ENCODE results near the gene NUP50.
A peak's percentile ranks its signal among the peaks of the same experiment; 100 is the strongest.

Gene NUP50

GRCh38 chr22:45225732-45226502 lies 62.2 kb downstream of the NUP50 start:
- Histone ChIP-seq H3K9me3 (ENCODE audit: control insufficient read depth, low read length) (no peaks in the 10 kb centered on the region), H3K4me1 (ENCODE audit: control insufficient read depth, insufficient read depth, low read length) (peaks cover 23% of the 10 kb centered on the region), H3K27me3 (replicated peaks; ENCODE audit: control insufficient read depth, insufficient read depth, low read length) (no peaks in the 10 kb centered on the region), H3K4me3 (ENCODE audit: low read length) (no peak overlapping the region), H3K36me3 (ENCODE audit: control insufficient read depth, insufficient read depth, low read length, severe bottlenecking) (no peaks in the 10 kb centered on the region), H3K9ac (ENCODE audit: low read length) (no peak overlapping the region)
- DNase-seq (ENCODE audit: low read depth) = peak; percentile 69

GRCh38 chr22:45226503-45227186 lies 62.9 kb downstream of the NUP50 start:
- Histone ChIP-seq H3K27me3 (replicated peaks; ENCODE audit: control insufficient read depth, insufficient read depth, low read length) (no peaks in the 10 kb centered on the region), H3K9ac (ENCODE audit: low read length) (no peak overlapping the region), H3K4me3 (ENCODE audit: low read length) (no peak overlapping the region), H3K36me3 (ENCODE audit: control insufficient read depth, insufficient read depth, low read length, severe bottlenecking) (no peaks in the 10 kb centered on the region), H3K4me1 (ENCODE audit: control insufficient read depth, insufficient read depth, low read length) (peaks cover 23% of the 10 kb centered on the region), H3K9me3 (ENCODE audit: control insufficient read depth, low read length) (no peaks in the 10 kb centered on the region)
- no peak for DNase-seq (ENCODE audit: low read depth)

GRCh38 chr22:45227645-45228400 lies 64.1 kb downstream of the NUP50 start:
- Histone ChIP-seq H3K4me1 (ENCODE audit: control insufficient read depth, insufficient read depth, low read length) (peaks cover 23% of the 10 kb centered on the region), H3K27me3 (replicated peaks; ENCODE audit: control insufficient read depth, insufficient read depth, low read length) (no peaks in the 10 kb centered on the region), H3K36me3 (ENCODE audit: control insufficient read depth, insufficient read depth, low read length, severe bottlenecking) (no peaks in the 10 kb centered on the region), H3K9ac (ENCODE audit: low read length) (no peak overlapping the region), H3K9me3 (ENCODE audit: control insufficient read depth, low read length) (no peaks in the 10 kb centered on the region), H3K4me3 (ENCODE audit: low read length) (no peak overlapping the region)
- DNase-seq (ENCODE audit: low read depth) = no peak

GRCh38 chr22:45228401-45228754 lies 64.7 kb downstream of the NUP50 start:
- DNase-seq (ENCODE audit: low read depth) = no peak
- H3K4me3 ChIP-seq (ENCODE audit: low read length) = no peak overlapping the region
- H3K9me3 ChIP-seq (ENCODE audit: control insufficient read depth, low read length) = no peaks in the 10 kb centered on the region
- no peaks in the 10 kb centered on the region for H3K36me3 ChIP-seq (ENCODE audit: control insufficient read depth, insufficient read depth, low read length, severe bottlenecking)
- H3K27me3 ChIP-seq (replicated peaks; ENCODE audit: control insufficient read depth, insufficient read depth, low read length) = no peaks in the 10 kb centered on the region
- H3K4me1 ChIP-seq (ENCODE audit: control insufficient read depth, insufficient read depth, low read length) = peaks cover 23% of the 10 kb centered on the region
- H3K9ac ChIP-seq (ENCODE audit: low read length) = no peak overlapping the region

- no peak overlapping the region for H3K4me3 ChIP-seq (ENCODE audit: low read length)
- H3K4me1 ChIP-seq (ENCODE audit: control insufficient read depth, insufficient read depth, low read length) = peaks cover 23% of the 10 kb centered on the region
- DNase-seq (ENCODE audit: low read depth) = no peak
- no peaks in the 10 kb centered on the region for H3K9me3 ChIP-seq (ENCODE audit: control insufficient read depth, low read length)
- no peaks in the 10 kb centered on the region for H3K27me3 ChIP-seq (replicated peaks; ENCODE audit: control insufficient read depth, insufficient read depth, low read length)
- no peak overlapping the region for H3K9ac ChIP-seq (ENCODE audit: low read length)
- H3K36me3 ChIP-seq (ENCODE audit: control insufficient read depth, insufficient read depth, low read length, severe bottlenecking) = no peaks in the 10 kb centered on the region
Measured at GRCh38 chr22:45229181-45229580, 65.5 kb downstream of the NUP50 start.

GRCh38 chr22:45230026-45230721 lies 66.4 kb downstream of the NUP50 start:
- Histone ChIP-seq H3K27me3 (replicated peaks; ENCODE audit: control insufficient read depth, insufficient read depth, low read length) (no peaks in the 10 kb centered on the region), H3K4me3 (ENCODE audit: low read length) (no peak overlapping the region), H3K4me1 (ENCODE audit: control insufficient read depth, insufficient read depth, low read length) (peaks cover 21% of the 10 kb centered on the region), H3K36me3 (ENCODE audit: control insufficient read depth, insufficient read depth, low read length, severe bottlenecking) (peaks cover 4% of the 10 kb centered on the region), H3K9ac (ENCODE audit: low read length) (no peak overlapping the region), H3K9me3 (ENCODE audit: control insufficient read depth, low read length) (no peaks in the 10 kb centered on the region)
- DNase-seq (ENCODE audit: low read depth) = no peak

- Histone ChIP-seq H3K4me1 (ENCODE audit: control insufficient read depth, insufficient read depth, low read length) (peaks cover 10% of the 10 kb centered on the region), H3K4me3 (ENCODE audit: low read length) (no peak overlapping the region), H3K36me3 (ENCODE audit: control insufficient read depth, insufficient read depth, low read length, severe bottlenecking) (peaks cover 4% of the 10 kb centered on the region), H3K9ac (ENCODE audit: low read length) (no peak overlapping the region), H3K9me3 (ENCODE audit: control insufficient read depth, low read length) (no peaks in the 10 kb centered on the region), H3K27me3 (replicated peaks; ENCODE audit: control insufficient read depth, insufficient read depth, low read length) (no peaks in the 10 kb centered on the region)
- no peak for DNase-seq (ENCODE audit: low read depth)
Measured at GRCh38 chr22:45231293-45231692, 67.6 kb downstream of the NUP50 start.

- Histone ChIP-seq H3K9me3 (ENCODE audit: control insufficient read depth, low read length) (no peaks in the 10 kb centered on the region), H3K36me3 (ENCODE audit: control insufficient read depth, insufficient read depth, low read length, severe bottlenecking) (peaks cover 4% of the 10 kb centered on the region), H3K9ac (ENCODE audit: low read length) (no peak overlapping the region), H3K4me1 (ENCODE audit: control insufficient read depth, insufficient read depth, low read length) (peaks cover 5% of the 10 kb centered on the region), H3K27me3 (replicated peaks; ENCODE audit: control insufficient read depth, insufficient read depth, low read length) (no peaks in the 10 kb centered on the region), H3K4me3 (ENCODE audit: low read length) (no peak overlapping the region)
- DNase-seq (ENCODE audit: low read depth) = no peak
Measured at GRCh38 chr22:45233386-45233785, 69.7 kb downstream of the NUP50 start.

GRCh38 chr22:45233827-45234226 lies 70.1 kb downstream of the NUP50 start:
- no peak overlapping the region for H3K9ac ChIP-seq (ENCODE audit: low read length)
- no peaks in the 10 kb centered on the region for H3K9me3 ChIP-seq (ENCODE audit: control insufficient read depth, low read length)
- peaks cover 4% of the 10 kb centered on the region for H3K36me3 ChIP-seq (ENCODE audit: control insufficient read depth, insufficient read depth, low read length, severe bottlenecking)
- no peak for DNase-seq (ENCODE audit: low read depth)
- no peaks in the 10 kb centered on the region for H3K27me3 ChIP-seq (replicated peaks; ENCODE audit: control insufficient read depth, insufficient read depth, low read length)
- H3K4me3 ChIP-seq (ENCODE audit: low read length) = no peak overlapping the region
- peaks cover 5% of the 10 kb centered on the region for H3K4me1 ChIP-seq (ENCODE audit: control insufficient read depth, insufficient read depth, low read length)

GRCh38 chr22:45235101-45235777 lies 71.5 kb downstream of the NUP50 start:
- peaks cover 4% of the 10 kb centered on the region for H3K36me3 ChIP-seq (ENCODE audit: control insufficient read depth, insufficient read depth, low read length, severe bottlenecking)
- no peak overlapping the region for H3K9ac ChIP-seq (ENCODE audit: low read length)
- H3K4me3 ChIP-seq (ENCODE audit: low read length) = no peak overlapping the region
- H3K9me3 ChIP-seq (ENCODE audit: control insufficient read depth, low read length) = no peaks in the 10 kb centered on the region
- peaks cover 9% of the 10 kb centered on the region for H3K4me1 ChIP-seq (ENCODE audit: control insufficient read depth, insufficient read depth, low read length)
- DNase-seq (ENCODE audit: low read depth) = no peak
- H3K27me3 ChIP-seq (replicated peaks; ENCODE audit: control insufficient read depth, insufficient read depth, low read length) = no peaks in the 10 kb centered on the region
